NCI-H82 treated with DMSO at 0.1 percent for 48 hours (cell line): ENCODE data around the gene ST6GALNAC3.

Experiments used
- DNase-seq: peaks from one replicate; lab custom pipeline; 2025; ENCODE audit not compliant: unreplicated experiment; lab: John Stamatoyannopoulos, UW

ST6GALNAC3 gene

GRCh38 chr1:76562292-76562691 lies 487.7 kb downstream of the ST6GALNAC3 start:
- DNase-seq: no peak

DNA sequence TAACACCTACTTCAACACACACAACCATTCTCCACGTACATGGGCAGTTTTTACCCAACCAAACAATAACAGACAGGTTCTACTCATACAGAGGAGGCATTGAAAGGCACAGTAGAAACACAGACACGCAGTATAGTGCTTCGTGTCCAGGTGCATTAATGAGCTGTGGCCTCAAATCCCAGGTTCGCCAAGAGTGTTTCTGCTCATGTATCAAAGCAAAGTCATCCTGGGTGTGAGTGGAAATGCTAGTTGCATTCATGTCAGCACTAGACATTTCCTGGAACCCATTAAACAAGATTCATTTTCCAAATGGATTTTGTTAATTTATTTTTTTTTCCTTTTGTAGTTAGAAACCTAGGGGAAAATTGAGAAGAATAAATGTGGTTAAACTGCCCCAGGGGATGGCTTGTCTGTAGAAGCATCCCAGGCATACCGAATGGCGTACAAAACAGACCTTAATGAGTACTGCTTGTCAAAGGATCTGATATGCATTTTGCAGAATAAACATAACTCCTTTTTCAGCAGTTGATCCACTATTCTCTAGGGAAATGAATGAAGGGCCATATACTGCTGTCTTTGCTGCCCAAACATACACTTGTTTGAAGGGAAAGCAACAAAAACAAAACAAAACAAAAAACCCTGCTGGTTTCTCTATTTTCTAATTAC lies 494.2 kb downstream of the ST6GALNAC3 start:
- DNase-seq: no peak

- DNase-seq: no peak
Observed at GRCh38 chr1:76571248-76571647, 496.7 kb downstream of the ST6GALNAC3 start.

DNA sequence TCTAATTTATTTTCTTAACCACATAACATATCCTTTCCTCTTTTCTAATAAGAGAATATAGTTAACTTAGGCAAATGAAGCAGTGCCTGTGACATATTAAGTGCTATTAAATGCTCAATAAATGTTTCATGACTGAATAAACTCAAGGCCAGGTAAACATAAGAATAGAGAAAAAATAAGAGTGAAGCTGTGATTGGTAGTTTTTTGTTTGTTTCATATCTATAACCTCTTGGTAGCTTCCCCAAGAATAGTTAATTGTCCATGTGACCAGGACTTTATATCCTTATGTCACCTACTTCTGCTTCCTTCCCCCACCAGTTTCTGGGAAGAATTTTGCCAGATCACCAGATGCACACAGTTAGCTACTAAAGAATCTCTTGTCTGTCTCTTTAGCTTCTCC lies 497.7 kb downstream of the ST6GALNAC3 start:
- no peak for DNase-seq

DNA sequence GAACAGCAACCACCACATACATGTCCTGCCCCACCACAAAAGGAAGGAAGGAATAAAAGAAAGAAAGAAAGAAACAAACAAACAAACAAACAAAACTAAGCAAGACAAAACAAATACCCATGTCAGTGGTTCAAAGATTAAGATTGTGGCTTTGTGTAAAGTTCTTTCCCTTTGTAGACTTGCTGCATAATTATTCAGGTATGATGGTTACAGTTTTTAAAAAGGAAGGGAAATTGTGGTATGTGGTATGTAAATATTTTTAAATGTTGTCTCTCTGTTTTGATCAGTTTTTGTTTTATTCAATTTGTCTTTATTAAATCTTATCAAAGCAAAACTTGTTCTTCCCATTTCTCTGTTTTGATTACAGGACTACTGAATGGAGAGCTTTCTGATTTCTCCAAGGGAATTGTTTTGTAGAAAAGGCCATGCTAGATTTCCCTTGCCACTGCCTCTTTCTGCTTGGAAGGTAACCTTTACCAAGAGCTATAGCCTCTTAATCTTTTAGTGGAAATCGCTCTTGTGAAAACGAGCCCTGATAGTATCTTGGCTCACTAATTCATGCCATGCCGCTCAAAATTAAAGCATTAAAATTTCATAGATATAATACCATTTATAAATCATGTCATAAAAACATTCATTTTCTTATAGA lies 502.5 kb downstream of the ST6GALNAC3 start:
- no peak for DNase-seq

DNA sequence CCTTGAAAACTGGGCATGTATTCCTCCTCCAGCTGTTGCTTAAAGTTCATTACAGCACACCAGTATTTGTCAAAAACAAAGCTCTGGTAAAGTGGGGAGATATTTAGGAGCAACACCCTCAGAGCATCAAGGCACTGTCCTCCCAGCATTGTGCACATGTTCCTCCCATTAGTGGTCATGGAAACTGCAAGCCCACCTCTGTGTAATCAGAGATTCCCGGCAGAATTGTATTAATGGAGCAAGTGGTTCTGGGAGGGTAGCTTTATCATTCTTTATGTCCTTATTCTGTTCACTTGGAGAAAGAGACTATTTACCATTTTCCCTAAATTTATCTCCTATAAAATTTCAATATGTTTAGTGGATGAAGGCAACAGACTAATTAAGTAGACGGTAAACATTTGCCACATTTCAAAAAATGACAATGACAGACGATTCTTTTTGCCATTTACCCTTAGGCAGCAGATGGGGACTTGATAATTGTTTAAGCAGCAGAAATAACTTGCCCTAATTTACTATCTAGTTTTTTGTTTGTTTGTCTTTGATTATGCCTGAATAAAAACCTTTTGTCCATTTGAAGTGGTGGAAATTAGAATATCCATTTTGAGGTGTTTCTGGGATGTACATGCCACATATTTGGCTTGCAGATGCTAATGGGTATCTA lies 503.1 kb downstream of the ST6GALNAC3 start:
- DNase-seq: no peak

- DNase-seq: no peak
Observed at GRCh38 chr1:76580206-76580605, 505.7 kb downstream of the ST6GALNAC3 start.

DNA sequence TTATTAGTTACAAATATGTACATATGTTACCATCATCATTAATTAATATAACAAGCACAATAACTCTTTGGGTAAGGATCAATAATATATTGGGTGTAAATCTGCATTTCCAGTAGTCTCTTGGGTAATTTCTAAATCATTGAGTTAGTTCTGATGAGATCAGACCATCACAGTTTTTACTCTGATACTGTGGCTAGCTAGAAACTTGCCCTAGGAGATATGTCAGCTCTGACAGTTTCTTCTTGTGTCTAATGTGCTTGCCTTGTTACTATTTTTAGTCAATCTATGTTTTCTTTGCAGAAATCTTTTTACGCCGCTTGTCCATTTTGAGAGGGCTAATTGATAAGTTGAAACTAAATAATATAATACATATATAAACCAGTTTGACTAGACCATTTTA lies 507.2 kb downstream of the ST6GALNAC3 start:
- DNase-seq: no peak

- DNase-seq: peak; percentile 73
Observed at GRCh38 chr1:76583235-76583868, 508.8 kb downstream of the ST6GALNAC3 start.

- no peak for DNase-seq
Observed at GRCh38 chr1:76583875-76584477, 509.4 kb downstream of the ST6GALNAC3 start.

- DNase-seq: no peak
Observed at GRCh38 chr1:76585980-76586674, 511.6 kb downstream of the ST6GALNAC3 start.

- no peak for DNase-seq
Observed at GRCh38 chr1:76587212-76587611, 512.7 kb downstream of the ST6GALNAC3 start.

DNA sequence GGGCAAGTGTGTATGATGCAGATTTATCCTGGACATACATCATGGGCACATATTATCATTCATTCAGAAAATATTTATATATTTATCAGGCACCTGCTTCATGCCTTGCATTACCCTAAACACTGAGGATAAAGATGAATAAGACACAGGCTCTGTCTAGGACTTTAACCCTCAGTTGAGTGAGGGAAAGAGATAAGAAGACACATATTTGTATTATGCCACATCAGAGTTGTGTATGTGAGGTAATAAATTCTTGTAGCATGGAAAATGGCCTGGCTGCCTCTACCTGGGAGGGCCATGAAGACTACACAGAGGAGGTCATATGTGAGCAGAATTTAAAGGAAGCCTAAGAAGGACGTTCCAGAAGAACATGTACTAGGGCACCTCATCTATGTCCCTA lies 516.9 kb downstream of the ST6GALNAC3 start:
- no peak for DNase-seq

DNA sequence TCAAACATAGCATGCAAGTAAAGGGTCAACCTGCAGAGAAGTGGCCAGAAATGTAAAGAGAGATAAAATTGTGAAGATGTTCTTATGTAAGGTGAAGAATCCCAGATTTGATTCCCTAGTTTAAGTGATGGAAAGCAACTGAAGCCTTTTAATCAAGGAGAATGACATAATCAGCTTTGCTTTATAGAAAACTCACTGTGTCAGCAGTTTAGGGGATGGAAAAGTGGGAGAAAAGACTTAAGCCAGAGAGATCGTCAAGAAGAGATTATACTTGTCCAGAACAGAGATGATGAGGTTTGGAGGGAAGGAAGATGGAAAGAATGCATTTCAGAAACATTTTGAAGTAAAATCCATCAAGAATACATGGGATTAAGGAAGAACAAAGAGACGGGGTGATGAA lies 517.4 kb downstream of the ST6GALNAC3 start:
- no peak for DNase-seq

GRCh38 chr1:76593141-76593540 lies 518.6 kb downstream of the ST6GALNAC3 start:
- no peak for DNase-seq

GRCh38 chr1:76593618-76594017 lies 519.1 kb downstream of the ST6GALNAC3 start:
- DNase-seq: no peak

DNA sequence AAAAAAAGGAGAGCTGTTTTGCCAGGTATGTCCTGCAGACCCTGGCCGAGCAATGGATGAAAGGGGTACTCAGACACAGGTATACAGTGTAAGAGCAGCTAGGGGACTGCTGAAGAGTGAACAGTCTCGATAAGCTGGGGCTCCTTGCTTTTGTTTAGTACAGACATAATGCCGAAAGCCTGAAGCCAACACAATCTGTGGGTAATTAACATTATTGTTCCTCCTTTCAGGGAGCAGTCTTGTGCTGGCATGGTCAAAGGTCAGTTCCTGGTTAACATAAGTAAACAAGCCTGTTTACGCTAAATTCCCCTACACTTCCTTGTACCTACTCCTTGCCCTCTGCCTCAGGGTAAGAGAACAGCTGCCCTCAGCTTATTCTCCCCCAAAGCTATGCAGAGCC lies 520.5 kb downstream of the ST6GALNAC3 start:
- no peak for DNase-seq

DNA sequence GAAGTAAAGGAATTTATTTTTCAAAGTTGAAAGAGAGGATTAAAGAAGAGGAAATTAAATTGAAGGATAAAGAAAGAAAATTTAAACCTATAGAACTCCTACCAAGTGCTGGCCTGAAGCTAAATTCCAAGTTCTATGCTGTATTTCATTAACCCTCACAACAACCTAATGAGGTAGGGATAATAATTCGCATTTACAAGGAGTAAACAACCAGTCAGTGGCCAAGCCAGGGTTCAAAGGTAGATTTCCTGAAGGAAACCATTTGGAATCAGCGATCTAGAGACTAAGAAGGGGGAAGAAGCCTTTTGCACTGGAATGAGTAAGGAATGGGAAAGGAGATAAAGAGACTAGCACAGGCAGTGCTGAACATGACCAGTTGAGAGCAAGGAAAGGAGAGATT lies 526.9 kb downstream of the ST6GALNAC3 start:
- no peak for DNase-seq

DNA sequence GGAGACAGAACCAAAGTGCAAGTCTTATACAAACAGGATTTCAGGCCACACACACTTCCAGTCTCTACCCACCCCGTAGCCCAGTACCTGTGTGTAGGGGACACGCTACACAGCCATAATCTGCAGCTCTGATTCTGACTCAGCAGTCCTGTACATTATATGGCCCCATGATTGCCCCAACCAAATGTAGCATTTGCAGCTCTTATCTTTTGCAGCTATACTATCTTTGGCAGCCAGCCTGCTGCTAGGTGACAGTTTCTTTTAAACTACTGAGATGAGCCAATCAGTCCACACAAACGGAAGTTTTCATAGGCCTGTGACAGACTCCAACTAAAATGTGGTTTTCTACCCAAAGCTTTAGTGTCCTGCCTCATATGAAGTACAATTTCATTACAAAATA lies 533.2 kb downstream of the ST6GALNAC3 start:
- DNase-seq: no peak

GRCh38 chr1:76611770-76612445 lies 537.4 kb downstream of the ST6GALNAC3 start:
- no peak for DNase-seq
